ENCODE measurements around the gene MPZL3.

Gene MPZL3

DNA sequence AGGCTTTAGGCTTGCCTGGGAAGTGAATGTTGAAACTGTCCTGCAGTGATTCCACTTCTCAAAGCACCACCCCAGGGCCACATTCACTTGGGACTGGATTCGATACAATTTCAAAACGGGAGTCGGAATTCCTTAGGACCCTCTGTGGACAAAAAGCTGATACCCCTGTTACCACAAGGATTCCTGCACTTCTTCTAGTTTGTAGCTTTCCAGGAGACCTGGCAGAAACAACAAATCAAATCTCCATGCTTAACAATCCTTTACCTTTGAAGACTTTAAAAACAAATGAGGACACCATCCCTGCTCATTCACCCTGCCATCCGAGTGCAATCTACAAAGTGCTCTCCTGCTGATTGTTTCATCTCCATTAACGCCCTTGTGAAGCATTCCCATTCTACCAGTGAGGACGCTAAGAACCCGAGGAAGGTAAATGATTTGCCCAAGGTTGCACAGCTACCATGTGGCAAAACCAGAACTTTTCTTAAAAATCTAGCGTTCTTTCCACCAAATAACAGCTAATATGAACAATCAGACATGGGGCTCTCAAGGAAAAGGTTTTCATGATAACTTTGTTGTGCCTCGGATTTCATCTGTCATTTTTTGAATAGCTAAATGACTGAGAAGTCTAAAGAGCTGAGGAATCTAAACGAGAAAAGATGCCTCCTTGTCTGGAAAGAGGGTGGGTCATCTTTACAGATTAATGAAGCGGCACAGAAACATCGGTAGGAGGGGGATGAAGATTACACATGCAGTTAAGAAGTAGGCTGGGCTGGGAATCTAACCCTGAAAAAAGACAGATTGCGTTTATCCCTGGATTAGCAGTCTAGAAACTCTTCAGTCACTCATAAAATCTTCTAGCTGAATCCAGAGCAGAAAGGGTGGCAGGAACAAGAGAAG lies 12.7 kb upstream of the MPZL3 start:
- DNase-seq = no peak

GRCh38 chr11:118263695-118264568 lies 11.8 kb upstream of the MPZL3 start, which contains the start of gene MPZL2:
MPZL2 (minus strand) TSS chr11:118264297; CDS start chr11:118264153, 144 bp downstream.
- DNase-seq = no peak

GRCh38 chr11:118263112-118263511 lies 10.9 kb upstream of the MPZL3 start:
- no peak for DNase-seq

DNA sequence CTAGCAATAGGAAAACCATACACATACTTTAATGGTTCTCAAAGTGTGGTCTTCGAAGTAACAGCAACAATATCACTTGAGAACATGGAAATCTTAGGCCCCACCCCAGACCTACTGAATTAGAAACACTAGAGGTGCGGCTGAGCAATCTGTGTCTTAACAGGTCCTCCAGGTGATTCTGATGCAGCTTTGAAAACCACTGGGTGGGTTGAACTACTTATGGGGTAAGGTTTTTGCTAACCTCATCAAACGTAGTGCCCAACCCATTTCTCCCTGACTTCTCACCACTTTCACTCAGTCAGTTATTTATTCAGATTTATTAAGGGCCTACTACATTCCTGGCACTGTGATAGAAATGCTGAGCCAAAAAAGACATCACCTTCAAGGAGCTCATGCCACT lies 8.2 kb upstream of the MPZL3 start:
- DNase-seq = no peak

GRCh38 chr11:118259138-118259537 lies 7.0 kb upstream of the MPZL3 start:
- DNase-seq = no peak

DNA sequence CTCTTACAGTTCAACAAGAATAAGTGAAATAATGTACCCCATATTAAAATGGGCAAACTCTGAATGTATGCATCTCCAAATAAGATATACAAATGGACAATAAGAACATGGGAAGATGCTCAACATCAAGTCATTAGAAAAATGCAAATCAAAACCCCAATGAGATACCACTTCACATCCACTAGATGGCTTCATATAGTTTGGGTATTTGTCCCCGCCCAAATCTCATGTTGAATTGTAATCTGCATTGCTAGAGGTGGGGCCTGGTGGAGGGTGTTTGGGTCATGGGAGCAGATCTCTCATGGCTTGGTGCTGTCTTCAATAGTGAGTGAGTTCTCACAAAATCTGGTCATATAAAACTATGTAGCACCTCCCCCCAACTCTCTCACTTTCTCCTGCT lies 6.2 kb upstream of the MPZL3 start:
- no peak for DNase-seq

- no peak for DNase-seq
Measured at GRCh38 chr11:118252688-118253087, 523 bp upstream of the MPZL3 start.

DNA sequence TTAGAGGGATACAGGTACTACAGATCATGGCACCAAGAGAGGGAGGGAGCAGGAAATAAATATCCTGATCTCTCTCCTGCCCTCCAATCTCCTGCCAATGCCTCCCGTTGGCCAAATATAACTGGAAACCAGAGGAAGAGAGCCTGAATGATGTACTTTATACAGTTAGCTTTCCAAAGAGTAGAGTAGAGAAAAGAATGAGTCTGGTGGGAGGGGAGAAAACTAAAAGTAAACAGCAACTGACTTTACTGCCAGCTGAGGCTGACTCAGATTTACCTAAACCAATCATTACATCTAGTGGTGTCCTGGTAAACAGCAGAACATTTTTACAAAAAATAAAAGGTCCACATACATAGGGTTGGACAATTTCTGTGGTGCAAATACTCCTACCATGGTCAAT lies 5.1 kb downstream of the MPZL3 start:
- DNase-seq = no peak

GRCh38 chr11:118245936-118246562 lies 6.1 kb downstream of the MPZL3 start:
- DNase-seq = no peak

GRCh38 chr11:118243993-118244762 lies 8.0 kb downstream of the MPZL3 start:
- no peak for DNase-seq

- DNase-seq = no peak
Measured at GRCh38 chr11:118243161-118243560, 9.0 kb downstream of the MPZL3 start.

DNA sequence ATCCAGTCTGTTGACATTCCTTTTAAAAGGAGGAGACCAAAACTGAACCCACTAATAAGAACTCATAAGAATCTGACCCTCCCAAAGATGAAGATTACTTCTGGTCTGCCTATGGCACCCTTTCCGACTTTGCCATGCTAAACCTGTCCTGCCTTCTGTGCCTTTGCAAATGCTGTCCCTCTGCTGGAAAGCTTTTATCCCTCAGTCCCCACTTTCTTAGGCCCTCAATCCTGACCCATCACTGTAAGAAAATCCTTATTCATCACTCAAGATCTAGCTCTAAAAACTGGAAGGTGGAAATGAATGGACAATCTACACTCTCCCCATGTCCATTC lies 10.4 kb downstream of the MPZL3 start:
- no peak for DNase-seq

DNA sequence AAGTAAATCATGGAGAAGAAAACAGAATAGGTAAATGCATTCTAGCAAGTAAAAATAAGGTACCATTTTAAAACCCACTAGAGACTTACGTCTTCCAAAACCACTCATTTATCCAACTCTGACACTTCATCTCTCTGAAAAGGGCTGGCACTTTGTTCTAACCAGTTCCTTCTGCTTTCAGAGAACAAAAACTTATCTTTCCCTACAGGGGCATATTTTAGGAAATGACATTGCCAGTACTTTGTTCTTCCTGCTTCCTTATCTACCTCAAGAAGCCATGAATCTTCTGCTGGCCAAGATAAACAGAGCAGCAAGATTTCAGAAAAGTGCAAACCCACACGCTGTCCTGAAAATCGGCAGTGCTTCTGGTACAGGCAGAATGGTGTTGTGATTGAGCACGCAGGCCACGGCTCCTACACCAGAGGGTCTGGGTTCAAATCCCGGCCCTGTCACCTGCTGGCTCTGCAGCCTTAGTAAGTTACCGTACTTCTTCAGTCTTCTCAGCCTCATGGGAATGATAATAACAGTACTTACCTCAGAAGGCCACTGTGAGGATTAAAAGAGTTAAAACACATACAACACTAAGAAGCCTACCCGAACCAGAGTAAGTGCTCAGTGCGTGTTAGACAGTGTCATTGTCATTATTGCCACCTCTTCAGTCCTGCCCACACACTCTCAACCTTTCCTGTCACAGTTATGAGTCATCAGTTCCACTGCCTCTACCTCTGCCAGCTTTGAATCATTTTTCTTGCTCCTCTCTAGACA lies 11.0 kb downstream of the MPZL3 start:
- DNase-seq = no peak

DNA sequence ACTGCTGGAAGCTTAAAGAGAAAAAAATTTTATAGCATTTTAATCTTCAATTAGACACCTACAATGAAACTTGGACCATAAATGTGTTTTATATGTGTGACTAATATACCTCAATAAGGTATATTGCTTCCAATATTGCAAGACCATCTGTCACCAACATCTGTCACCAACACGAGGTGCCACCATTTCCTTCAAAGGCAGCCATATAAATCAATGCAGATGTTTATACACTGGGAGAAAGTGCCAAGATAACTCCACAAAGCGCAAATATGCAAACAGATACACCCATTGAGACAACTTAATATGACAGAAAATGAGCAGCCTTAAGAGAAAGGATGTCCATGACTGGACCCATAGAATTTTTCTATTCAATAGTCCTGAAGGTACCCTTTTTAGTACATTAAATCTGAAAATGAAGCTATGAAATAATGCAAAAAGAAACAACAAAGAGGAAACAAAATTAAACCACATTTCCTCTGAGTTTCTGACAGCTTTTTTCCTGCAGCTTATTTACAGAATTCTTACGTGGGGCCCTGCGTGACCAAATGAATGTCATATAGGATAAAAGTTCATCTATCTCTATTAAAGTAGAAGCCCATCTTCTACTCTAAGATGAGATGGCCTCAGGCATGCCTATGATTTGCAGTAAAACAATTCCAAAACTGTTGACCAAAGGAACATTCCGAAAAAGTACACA lies 12.5 kb downstream of the MPZL3 start:
- DNase-seq = no peak

DNA sequence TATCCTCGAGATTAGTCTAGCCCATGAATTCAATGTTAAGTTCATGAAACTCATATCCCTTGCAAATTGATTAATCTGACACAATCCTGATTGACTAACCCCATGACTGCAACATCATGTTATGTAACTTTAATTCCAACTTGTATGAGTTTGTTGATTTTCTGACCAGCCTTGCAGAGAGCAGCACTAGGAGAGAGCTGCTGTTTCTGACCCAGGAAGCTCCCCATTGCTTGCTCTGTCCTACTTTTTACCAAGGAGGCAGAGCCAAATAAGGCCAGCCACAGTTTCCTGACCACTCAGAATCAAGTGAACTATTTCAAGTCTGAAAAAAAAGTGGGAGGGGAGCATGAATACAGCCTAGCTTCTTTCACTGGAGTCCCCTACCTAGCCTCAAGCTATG lies 13.2 kb downstream of the MPZL3 start:
- no peak for DNase-seq

DNA sequence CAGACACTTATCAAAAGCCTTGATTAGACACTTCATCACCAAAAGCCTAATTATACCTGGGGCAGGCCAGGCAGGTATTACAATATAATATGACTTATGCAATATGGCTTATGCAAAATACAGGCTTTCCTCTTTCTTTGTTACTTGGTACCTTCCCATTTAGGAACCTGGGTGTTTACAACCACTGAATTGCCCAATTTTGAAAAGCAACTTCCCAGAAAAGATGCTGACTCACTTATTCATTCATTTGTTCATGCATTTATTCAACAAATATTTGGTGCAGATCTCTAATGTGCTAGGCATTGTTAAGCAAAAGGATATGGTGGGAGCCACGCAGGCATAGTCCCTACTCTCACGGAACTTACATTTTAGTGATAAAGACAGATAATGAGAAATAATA lies 13.7 kb downstream of the MPZL3 start:
- no peak for DNase-seq

DNA sequence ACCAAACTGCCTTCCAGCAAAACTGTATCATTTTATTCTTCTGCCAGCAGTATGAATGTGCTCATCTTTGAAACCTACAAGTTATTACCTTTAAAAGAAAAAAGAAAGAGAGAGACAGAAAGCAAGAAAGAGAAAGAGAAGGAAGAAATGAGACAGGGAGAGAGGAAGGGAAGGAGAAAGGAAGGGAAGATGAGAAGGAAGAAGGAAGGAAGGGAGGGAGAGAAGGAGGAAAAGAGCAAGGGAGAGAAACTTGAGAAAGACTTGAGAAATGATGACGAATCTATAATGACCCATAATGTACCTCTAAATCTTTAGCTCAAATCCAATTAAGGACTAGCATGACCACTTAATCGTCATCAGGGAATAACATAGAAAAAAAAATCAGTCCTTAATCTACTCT lies 16.0 kb downstream of the MPZL3 start:
- DNase-seq = no peak

DNA sequence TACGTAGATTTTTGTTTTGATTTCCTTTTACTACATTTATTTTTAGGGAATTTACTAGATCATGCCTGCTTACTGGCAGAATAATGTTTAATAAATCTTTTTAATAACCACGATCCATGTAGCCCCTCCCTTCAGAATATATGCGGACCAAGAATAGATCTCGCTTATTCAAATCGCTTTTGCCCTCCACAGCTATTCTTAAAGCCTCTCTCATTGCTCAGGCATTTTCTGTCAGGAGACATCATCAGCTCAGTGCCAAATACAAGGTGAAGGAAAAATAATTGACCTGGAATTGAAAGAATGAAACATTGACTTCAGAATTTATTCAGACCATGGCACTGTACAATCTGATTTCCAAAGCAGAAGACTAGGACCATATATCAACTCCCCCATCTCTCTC lies 17.3 kb downstream of the MPZL3 start:
- DNase-seq = no peak

- no peak for DNase-seq
Measured at GRCh38 chr11:118233850-118234249, 18.3 kb downstream of the MPZL3 start.

DNA sequence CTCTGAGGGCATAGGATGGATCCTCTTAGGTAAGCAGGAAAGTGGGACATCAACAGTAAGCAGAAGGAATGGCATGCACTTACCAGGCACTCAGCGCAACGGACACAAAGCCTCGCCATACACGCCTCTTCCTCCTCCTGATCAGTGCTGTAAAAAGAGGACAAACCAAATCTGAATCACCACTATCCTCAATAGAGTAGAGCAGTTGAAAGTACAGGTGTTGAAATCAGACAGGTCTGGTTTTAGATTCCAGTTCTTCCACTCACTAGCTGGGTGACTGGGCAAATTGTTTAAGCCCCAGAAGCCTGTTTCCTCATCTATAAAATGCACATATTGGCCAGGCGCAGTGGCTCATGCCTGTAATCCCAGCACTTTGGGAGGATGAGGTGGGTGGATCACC lies 18.8 kb downstream of the MPZL3 start:
- DNase-seq = no peak

DNA sequence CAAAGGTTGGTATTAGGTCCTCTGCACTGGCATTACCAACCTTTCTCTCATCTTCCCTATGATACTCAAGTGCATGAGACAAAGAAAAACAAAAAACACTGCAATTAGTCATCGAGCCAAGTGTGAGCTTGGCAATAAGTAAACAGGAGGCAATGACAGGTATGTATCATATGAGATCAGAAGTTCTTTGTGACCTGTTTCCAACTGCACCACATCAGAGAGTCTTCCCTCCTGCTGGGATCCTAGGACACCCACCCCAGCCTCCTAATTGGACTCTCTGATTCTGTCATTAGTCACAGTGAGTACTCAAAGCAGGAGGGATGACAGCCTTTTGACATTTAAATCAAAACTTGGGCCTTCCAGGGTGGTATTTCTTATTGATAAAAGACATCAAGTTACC lies 19.5 kb downstream of the MPZL3 start:
- no peak for DNase-seq

Data from effector CD8-positive, alpha-beta T cell (primary cell).